HFFc6 (cell line): Measurements from ENCODE around the gene PEDS1. TPM values are rescaled to one million over a fixed set of nuclear protein-coding genes. Genes with fewer than 3 reads are reported as not detected.
A peak's percentile ranks its signal among the peaks of the same experiment; 100 is the strongest.

Experiments
- DNase-seq: peaks from one replicate; pipeline ENCODE4 v3.0.0-alpha.2; 2018
- H3K27ac Mint-ChIP-seq: 2 replicates; pipeline ENCODE4 v1.8.0; 2020; ENCODE audit warnings: mild to moderate bottlenecking, mixed read lengths
- H3K27me3 Mint-ChIP-seq: 2 replicates; pipeline ENCODE4 v1.8.0; 2021; ENCODE audit warnings: mild to moderate bottlenecking, moderate library complexity, mixed read lengths; ENCODE audit not compliant: insufficient read depth
- H3K36me3 Mint-ChIP-seq: 2 replicates; pipeline ENCODE4 v1.8.0; 2021; ENCODE audit warnings: low read depth, mixed read lengths
- H3K4me1 Mint-ChIP-seq: 2 replicates; pipeline ENCODE4 v1.8.0; 2020; ENCODE audit warnings: low read depth, mixed read lengths
- H3K4me3 Mint-ChIP-seq: 2 replicates; pipeline ENCODE4 v1.8.0; 2020; ENCODE audit warnings: mild to moderate bottlenecking, moderate library complexity, mixed read lengths
- H3K9me3 Mint-ChIP-seq: 2 replicates; pipeline ENCODE4 v1.8.0; 2020; ENCODE audit warnings: mild to moderate bottlenecking, mixed read lengths
- total RNA-seq, 6 experiments: library from RNA; stranded (reverse); fragmentation: NEBNext Ultra II Directional; extraction: Animal tissue kit (Norgen Biotek cat#: 25700); gene quantifications; 2 replicates in 1 of 6; 3 replicates in 5 of 6; pipeline ENCODE4 v1.2.3, GENCODE V29; 2021
- TF ChIP-seq, protein P1 (sequence below): fragments of 200-600 bp; sonication (generic); IDR thresholded peaks from 2 replicates; pipeline ENCODE4 v1.5.0; 2021; ENCODE audit warnings: antibody characterized with exemption, mild to moderate bottlenecking

The PEDS1 gene
- total RNA-seq, 6 experiments from 2014 or later, result 25.8 to 29.8 (median 27.8) TPM

DNA sequence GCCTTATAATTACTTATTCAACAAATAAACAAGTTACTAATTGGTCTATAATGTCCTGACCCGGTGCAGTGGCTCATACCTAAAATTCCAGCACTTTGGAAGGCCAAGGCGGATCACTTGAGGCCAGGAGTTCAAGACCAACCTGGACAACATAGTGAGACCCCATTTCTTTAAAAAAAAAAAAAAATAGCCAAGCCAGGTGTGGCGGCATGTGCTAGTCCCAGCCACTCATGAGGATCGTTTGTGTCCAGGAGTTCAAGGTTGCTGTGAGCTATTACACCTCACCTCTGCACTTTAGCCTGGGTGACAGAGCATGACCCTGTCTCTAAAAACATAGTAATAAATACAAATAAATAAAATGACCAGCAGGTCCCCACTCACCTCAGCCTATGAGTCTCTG is 30.8 kb downstream of the PEDS1 start:
- H3K36me3 Mint-ChIP-seq, result peaks cover 49% of the 10 kb centered on the region
- H3K4me1 Mint-ChIP-seq, result peaks cover 23% of the 10 kb centered on the region
- DNase-seq, result no peak
- H3K27ac Mint-ChIP-seq, result no peak overlapping the region
- TF ChIP-seq, protein P1, sequence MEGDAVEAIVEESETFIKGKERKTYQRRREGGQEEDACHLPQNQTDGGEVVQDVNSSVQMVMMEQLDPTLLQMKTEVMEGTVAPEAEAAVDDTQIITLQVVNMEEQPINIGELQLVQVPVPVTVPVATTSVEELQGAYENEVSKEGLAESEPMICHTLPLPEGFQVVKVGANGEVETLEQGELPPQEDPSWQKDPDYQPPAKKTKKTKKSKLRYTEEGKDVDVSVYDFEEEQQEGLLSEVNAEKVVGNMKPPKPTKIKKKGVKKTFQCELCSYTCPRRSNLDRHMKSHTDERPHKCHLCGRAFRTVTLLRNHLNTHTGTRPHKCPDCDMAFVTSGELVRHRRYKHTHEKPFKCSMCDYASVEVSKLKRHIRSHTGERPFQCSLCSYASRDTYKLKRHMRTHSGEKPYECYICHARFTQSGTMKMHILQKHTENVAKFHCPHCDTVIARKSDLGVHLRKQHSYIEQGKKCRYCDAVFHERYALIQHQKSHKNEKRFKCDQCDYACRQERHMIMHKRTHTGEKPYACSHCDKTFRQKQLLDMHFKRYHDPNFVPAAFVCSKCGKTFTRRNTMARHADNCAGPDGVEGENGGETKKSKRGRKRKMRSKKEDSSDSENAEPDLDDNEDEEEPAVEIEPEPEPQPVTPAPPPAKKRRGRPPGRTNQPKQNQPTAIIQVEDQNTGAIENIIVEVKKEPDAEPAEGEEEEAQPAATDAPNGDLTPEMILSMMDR, result no peak
- H3K27me3 Mint-ChIP-seq, result peaks cover 12% of the 10 kb centered on the region
- H3K4me3 Mint-ChIP-seq, result no peak overlapping the region
- peaks cover 17% of the 10 kb centered on the region for H3K9me3 Mint-ChIP-seq

DNA sequence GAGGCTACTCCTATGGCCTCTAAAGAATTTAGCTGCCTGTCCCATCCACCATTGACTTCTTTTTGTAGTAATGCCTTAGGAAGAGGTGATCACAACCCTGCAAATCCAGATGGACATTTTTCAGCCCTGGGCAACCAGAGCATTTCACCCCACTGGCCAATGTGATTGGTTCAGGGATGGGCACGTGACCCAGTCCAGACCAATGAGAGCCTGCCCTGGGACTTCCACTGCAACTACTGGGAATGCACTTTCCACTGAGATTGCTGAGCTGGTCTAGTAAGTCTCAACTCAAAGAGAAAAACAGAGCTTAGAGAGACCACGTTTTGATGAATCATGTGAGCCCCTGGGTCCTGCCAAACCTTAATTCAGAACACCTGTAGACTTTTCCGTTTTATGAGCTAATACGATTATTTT is 31.7 kb downstream of the PEDS1 start:
- peaks cover 40% of the 10 kb centered on the region for H3K36me3 Mint-ChIP-seq
- H3K27ac Mint-ChIP-seq, result peak overlapping the region; percentile 51
- TF ChIP-seq, protein P1, result no peak
- H3K27me3 Mint-ChIP-seq, result peaks cover 10% of the 10 kb centered on the region
- peak; percentile 64 for DNase-seq
- peaks cover 23% of the 10 kb centered on the region for H3K4me1 Mint-ChIP-seq
- H3K4me3 Mint-ChIP-seq, result no peak overlapping the region
- peaks cover 17% of the 10 kb centered on the region for H3K9me3 Mint-ChIP-seq

DNA sequence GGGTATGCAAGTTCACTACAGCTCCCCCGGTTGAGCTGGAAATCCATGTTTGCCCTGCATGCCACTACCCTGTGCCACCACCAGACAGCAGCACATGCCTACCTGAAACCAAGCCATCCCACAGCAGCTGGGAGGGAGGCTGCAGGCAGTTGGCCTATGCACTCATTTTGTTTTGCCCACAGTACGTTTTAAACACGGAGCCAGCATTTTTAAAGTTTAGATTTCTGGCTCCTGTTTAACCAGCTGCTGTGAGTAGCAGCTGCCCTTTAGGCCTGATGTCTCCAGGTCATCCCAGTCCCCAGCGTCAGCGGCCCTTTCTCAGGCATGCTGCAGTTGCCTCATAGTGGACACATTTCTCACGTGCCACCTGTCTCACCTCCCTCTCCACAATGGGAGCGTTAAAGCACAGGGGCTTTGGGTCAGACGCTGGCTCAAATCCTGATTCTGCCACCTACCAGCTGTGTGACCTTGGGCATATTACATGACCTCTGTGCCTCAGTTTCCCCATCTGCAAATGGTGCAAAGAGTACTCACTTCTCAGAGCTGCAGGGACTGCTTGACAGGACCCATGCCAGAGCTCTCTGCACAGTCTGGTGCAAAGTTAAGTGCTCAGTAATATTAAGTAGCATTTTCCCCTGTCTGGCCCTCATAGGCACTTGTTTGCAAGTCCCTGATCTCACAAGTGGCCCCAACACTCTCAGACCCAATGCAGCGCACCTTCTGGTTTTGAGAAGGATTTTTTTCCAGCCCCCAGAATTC is 32.4 kb downstream of the PEDS1 start:
- peaks cover 10% of the 10 kb centered on the region for H3K27me3 Mint-ChIP-seq
- DNase-seq, result peak; percentile 57
- TF ChIP-seq, protein P1, result peak; percentile 84
- peaks cover 36% of the 10 kb centered on the region for H3K36me3 Mint-ChIP-seq
- H3K4me3 Mint-ChIP-seq, result no peak overlapping the region
- peaks cover 17% of the 10 kb centered on the region for H3K9me3 Mint-ChIP-seq
- no peak overlapping the region for H3K27ac Mint-ChIP-seq
- H3K4me1 Mint-ChIP-seq, result peaks cover 27% of the 10 kb centered on the region

DNA sequence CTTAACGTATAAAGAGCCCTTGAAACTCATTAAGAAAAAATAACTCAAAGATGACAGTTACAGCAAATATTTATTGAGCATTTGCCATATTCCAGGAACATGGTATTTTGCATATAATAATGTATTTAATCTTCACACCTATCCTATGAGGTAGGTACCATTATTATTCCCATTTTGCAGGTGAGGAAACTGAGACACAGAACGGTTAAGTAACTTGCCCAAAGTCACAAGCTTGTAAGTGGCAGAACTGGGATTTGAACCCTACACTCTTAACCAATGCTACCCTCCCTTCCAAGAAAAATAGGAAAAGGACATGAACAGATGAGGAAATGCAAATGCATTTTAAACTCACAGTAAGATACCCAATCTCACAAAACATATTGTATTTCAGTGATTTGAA is 35.3 kb downstream of the PEDS1 start:
- Mint-ChIP-seq H3K4me3 (no peak overlapping the region), H3K36me3 (peaks cover 13% of the 10 kb centered on the region), H3K27ac (no peak overlapping the region), H3K9me3 (peaks cover 12% of the 10 kb centered on the region), H3K4me1 (peaks cover 46% of the 10 kb centered on the region), H3K27me3 (peaks cover 5% of the 10 kb centered on the region)
- TF ChIP-seq, protein P1, result no peak
- no peak for DNase-seq

DNA sequence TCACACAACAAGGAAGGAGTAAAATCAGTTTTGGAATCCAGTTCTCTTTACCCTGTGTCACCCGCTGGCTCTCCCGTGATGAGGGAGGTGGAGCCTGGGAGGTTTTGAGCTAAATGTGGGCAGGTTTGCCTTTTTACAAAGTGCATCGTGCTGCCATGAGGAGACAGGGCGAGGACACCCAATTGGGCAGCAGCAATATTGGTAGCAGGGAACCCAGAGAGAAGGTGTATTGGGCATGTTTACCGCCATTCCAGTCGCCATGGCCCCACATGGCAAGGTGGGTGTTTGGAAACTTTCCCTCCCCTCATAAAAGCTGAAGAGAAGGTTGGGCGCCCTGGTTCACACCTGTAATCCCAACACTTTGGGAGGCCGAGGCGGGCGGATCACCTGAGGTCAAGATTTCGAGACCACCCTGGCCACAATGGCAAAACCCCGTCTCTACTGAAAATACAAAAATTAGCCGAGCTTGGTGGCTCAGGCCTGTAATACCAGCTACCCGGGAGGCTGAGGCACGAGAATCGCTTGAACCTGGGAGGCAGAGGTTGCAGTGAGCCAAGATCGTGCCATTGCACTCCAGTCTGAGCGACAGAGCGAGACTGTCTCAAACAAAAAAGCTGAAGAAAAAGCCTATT is 37.0 kb downstream of the PEDS1 start:
- Mint-ChIP-seq H3K36me3 (peaks cover 8% of the 10 kb centered on the region), H3K9me3 (no peaks in the 10 kb centered on the region; the same call in 1 of the 2 replicates), H3K27ac (peak overlapping the region; percentile 86), H3K4me1 (peaks cover 44% of the 10 kb centered on the region), H3K4me3 (peak overlapping the region; percentile 88), H3K27me3 (peaks cover 7% of the 10 kb centered on the region)
- TF ChIP-seq, protein P1, result no peak
- DNase-seq, result no peak
